HG02981 (cell line): Measurements from ENCODE around the gene TTLL11.

Experiments used
- ATAC-seq: cut with Tn5 transposase; IDR thresholded peaks from one replicate; pipeline ENCODE4 v1.9.1; 2021; ENCODE audit warnings: mild to moderate bottlenecking, moderate library complexity; ENCODE audit not compliant: unreplicated experiment

The TTLL11 gene

DNA sequence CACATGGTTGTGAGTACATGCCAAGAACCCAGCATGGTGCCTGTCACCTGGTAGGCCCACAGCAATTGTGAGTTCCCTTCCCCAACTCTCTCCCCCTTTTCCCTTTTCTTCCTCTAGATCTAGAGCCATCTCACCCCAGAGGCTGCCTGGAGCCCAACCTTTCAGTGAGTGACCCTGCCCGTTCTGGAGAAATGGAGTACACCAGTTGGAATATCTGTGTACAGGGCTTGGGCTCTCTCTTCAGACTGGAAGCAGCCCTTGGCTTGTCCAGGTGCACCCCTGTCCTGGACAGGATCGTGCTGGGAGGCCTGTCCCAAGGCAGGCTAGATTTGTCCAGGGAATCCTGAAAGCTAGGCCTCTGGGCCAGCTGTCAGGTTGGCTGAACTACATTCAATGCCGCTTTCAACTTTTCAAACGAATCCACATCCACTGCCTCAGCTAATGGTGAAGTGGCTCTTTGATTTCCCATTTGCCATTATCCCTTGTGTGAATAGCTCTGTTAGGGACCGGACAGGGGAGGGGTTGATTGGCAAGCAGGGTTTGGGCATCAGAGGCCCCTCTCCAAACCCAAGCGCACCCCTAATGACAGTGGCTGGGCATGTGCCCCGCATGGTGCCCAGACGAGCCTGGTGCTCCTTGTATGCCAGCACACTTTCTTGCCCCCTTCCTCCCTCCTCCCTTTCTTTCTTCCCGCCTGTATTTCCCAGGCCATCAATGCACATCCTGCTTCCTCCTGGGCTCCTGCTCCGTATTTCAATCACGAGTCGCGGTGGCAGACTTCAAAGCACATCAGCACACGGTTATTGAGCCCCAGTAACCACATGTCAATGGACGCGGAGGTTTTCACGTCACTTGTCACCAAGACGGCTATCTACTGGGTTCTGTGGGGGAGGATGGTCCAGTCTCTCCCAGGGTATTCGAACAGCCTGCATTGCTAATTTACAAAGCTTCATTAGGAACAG lies 230.5 kb downstream of the TTLL11 start:
- no peak for ATAC-seq

DNA sequence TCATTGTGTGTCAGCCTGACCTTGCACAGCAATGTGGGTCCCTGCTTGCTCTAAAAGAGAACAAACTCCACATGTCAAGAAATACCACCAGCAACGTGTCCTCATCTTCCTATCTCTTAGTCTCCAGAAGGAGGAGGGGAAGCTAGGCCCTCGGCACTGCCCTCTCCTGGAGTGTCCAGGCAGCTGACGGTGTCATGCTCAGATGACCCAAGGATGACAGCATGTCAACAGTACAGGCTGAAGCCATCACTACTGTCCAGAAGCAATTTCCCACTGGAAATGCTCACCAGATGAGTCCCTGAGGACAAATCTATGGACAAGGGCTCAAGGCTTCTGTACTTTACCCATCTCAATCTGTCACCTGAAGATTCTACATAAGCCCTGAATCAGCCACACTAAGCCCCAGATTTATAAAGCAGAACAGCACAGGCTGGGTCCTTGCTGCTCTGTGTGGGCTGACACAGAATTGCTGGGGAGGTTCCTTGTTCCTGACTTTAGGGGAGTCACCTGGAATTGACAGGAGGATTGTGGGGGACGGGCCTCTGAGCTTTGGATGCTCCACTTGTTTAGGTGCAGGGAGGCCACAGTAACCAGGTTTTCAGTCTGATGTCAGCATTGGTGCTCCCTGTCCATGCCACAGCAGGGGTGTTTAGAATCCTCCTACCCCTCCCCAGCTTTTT lies 231.5 kb downstream of the TTLL11 start:
- no peak for ATAC-seq

DNA sequence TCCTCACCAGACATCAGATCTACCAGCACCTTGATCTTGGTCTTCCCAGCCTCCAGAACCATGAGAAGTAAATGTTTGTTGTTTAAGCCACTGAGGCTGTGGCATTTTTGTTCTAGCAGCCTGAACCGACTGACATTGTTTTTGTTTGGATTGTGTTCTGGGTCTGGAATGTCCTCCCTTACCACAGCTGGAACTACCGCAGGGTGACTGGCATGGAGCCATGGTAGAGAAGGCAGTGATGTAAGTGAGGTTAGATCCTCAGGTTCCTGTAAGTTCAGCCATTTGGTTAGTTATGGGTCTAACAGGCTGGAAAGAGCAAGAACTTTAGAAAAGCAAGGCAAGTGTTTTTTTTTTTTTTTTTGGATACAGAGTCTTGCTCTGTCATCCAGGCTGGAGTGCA lies 232.4 kb downstream of the TTLL11 start:
- no peak for ATAC-seq

DNA sequence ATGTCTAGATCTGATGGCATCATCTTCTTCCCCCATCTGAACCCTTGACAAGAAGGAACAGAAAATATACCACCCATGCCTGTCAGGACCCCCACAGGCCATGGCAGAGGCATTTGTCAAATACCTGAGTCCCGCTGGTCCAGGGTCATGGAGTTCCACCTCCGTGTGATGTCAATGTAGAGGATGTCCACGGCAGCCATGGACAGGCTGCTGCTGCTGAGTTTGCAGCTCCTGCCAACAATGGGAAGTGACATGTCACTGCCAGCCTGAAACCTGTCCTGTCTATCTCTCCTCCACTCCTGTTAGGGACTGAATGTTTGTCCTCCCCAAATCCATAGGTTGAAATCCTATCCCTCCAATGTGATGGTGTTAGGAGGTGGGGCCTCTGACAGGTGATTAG lies 232.9 kb downstream of the TTLL11 start:
- ATAC-seq: no peak

DNA sequence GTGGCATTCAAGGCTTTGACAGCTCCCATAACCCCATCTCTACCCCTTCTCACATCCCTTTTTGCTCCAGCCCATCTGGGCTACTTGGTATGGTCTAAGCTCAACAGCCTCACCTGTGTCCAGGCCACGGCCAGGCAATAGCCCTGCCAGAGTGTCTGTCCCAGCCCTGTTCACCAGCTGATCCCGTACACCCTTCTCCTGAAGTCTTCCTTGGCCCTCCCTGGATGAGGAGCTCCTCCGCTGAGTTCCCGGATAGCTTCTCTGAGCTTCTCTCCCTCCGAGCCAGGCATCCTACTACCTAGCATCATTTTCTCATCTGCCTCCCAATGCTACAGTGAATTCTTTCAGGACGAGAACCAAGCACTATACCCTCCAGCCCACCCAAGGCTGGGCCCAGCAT lies 233.5 kb downstream of the TTLL11 start:
- no peak for ATAC-seq

DNA sequence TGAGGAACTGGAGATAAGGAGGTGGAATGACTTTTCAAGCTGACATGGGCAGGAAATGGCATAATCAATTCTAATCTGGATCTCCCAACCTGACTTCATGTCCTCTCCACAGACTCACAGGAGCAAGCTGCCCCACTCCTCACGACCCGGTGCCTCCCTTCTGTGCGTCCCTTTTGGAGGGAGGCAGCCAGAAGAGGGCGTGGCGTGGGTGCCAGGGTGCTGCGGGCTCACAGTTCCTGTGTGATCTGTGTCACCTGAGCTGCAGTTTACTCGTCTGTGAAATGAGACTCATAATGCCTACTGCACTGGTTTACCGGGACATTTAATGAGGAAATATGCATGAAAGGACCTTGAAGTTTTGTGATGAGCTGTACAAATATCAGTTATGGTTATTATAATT lies 234.3 kb downstream of the TTLL11 start:
- ATAC-seq: no peak

DNA sequence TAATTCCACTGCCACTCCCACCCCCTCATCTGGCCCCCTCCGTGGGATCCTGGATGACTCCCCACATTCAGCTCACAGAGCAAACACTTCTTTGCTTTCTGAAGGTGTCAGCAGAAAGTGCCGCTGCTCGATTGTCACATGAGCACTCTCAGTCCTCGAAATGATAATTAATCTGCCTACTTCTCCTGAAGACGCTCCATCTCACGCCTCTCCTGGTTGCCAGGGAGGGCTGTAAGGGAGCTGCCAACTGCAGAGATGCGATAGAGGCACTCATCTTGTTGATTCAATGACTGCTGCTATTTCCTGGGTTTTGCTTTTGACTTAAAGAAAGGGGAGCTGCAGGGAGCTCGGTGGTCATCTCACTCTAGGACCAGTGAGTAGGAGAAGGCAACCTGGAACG lies 235.2 kb downstream of the TTLL11 start:
- no peak for ATAC-seq

DNA sequence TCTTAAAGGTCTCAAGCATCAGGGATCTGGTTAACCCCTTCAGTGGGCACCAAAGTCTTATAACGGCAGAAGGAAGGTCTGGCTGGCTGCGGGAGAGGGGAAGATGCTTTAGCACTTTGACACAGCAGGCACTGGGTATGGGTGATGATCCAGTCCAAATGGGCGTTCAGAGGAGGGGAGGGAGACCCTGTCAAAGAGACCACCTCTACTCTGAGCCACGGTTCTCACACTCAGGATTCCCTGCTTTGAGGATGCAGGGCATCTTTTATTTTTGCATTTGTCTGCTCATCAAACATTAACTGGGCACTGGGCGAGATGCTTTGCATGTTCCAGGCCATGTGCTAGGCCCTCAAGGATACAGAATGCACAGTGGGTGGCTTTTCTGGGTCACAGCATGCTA lies 237.6 kb downstream of the TTLL11 start:
- no peak for ATAC-seq

DNA sequence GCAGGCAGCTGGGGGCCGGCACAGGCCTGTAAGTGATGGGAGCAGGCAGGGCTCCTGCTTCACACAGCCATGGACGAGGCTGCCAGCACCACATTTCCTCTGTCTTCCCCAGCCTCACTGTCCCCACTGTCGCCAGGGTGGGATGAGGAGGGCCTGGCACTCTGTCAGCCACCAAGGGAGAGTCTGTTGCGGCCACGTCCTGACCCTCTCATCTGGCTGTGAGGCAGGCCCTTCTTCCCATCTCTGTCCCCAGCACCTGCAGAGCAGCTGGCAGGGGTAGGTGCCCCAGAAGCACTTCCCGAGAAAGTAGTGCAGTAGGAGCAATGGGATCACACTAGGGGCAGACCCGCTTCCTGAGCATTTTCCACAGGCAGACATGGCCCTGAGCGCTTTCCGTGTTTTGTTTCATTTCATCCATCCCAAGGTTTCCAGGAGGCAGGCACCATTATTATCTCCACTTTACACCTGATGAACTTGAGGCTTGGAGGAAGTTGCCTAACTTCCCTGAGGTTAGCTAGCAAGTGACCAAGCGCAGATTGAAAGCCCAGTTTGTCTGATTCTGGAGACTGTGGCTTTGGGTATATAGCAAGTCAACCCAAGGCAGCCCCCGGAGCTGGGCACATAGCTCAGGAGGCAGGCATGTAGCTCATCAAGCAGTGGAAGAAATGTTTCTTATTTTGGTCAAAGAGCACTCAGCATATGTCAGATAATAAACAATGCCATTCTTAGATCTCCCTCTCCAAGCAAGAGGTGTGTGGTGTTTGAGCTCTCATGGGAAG lies 239.3 kb downstream of the TTLL11 start:
- ATAC-seq: no peak

DNA sequence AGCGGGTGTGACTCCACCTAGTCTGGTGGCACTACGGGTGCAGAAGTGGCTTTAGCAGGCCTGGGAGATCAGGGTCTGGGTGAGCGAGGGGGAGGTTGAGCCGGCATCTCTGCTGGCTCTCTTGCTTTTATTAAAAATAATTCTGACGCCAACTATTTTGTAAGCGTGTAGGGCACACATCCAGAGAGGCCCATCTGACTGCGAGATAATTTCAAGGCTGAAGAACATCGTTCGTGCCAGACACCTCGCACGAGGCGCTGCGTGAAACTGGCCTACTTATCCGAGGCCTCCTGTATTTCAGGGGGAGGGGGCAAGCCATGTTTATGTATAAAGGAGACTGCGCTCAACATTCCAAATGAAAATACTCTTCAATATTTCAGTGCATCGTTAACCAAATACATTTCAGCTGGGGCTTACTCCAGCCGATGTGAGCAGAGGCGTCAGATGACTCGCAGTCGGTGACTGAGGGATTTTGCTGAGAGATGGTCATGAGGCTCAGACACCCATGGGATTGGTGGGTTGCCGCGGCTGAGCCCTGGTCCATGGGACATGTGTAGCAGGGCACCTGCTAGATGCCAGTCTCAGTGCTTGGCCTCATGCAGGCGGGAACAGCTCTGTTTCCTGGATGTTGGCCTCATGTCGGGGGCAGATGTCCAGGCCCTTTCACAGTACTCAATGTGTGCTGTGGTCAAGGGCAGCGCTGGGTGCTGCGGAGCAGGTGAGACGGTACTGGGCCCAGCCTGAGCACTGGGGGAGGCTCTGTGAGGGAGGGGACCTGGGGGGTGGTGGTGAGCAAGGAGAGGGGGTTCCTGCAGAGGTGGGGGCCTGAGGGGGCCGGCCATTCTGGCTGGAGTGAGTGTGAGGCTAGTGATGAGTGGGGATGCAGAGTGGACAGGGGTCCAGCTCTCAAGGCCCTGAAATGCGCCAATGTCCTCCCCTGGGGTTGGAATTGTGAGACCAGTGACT lies 240.2 kb downstream of the TTLL11 start:
- ATAC-seq: no peak

DNA sequence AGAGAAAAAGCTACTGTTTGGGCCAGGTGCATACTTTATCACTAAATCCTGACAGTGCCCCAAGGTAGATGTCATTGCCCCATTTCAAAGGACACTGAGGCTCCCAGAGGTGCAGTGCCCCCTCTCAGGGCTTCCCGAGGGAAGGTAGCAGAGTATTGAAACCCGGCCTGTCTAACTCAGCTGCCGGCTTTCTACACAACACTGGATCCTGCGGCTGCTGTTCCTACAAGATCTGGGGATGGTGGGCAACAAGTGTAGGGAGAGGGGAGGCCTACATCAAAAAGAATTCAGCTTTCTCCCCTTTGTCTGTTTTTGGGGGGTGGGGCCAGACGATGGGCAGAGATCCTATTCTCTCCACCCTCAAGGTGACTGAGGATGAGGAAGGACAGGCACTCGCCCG lies 240.9 kb downstream of the TTLL11 start:
- ATAC-seq: no peak

DNA sequence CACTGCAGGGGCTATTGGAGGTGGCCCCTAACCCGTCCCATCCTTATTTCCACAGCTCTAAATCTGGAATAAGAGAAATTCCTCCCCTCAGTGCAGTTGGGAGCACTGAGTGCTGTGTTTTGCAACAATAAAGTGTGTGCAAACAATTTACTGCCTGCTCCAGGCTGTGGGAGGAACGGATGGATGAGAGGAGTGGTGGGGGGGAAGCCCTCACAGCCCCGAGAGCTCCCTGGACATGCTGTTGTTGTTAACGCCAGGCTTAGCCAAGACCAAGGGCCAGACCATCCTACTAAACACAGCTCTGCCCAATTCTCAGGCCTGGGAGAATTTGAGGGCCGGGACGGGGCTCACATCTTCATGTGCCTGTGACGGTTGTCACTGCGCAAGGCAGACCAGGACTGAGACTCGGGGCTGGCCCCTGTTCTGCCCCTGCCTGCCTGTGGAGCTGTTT lies 241.4 kb downstream of the TTLL11 start:
- ATAC-seq: no peak

DNA sequence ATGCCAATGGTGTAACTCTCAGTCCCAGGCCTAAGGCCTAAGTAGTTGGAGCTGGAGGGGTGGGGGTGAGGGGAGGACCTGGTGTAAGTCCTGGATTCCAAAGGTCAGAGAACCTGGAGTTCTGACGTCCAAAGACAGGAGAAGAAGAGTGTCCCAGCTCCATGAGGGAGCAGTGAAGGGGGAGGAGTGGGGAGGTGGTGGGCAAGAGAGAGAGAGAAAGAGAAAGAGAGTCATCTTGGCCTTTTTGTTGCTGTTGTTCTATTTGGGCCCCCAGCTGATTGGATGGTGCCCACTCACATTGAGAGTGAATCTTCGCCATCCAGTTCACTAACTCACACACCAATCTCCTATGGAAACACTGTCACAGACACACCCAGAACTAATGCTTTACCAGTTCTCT lies 242.7 kb downstream of the TTLL11 start:
- ATAC-seq: no peak

DNA sequence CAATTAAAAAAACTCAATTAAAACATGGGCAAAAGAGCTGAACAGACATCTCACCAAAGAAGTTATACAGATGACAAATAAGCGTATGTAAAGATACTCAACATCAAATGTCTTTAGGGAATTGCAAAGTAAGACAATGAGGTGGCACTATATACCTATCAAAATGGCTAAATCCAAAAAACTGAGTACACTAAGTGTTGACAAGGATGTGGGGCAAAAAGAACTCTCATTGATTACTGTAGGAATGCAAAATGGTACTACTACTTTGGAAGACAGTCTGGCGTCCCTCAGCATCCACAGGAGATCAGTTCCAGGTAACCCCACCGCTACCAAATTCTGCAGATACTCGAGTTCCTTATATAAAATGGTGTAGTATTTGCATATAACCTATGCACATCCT lies 243.6 kb downstream of the TTLL11 start:
- no peak for ATAC-seq

DNA sequence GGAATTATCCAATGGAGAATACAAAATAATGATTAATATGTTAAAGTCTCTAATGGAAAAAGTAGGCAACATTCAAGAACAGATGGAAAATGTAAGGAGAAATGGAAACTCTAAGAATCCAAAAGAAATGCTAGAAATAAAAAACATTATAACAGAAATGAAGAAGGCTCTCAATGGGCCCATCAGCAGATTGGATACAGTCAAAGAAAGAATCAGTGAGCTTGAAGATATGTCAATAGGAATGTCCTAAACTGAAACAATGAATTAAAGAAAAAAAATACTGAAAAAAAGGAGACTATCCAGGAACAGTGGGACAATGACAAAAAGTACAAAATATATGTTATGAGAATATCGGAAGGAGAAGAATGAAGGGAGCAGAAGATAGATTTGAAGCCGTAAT lies 248.5 kb downstream of the TTLL11 start:
- ATAC-seq: no peak

DNA sequence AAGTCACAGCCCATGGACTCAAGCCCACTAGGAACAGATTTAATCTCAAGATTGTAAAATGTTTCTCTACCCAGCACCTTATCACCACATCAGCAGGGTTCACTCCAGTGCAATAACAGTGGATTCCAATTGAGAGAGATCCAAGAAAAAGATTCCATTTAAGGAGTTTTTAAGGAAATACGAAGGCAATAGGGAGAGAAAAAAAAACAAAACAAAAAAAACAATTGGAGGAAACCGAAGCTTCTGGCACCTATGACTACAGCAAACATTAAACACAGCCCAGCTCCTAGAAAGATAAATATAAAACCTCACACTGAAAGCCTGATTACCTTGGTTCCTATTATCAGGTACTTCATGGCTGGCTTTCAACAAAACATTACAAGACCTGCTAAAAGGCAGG lies 249.0 kb downstream of the TTLL11 start:
- no peak for ATAC-seq

DNA sequence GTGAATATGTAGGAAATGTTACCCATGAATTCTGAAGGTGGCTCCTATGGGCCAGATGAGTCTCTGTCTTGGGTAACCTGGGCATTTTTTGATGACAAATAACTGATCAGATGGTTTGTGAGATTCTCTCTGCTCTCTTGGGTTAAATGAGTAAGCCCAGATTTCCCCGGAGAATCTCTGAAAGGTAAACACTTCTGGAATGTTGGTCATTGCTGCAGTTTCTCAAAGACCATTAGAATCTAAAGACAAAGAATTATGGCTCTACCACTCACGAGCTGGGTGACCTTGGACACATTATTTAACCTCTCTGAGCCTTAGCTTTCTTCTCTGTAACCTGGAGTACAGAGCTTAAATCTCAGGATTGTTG lies 250.5 kb downstream of the TTLL11 start:
- no peak for ATAC-seq

DNA sequence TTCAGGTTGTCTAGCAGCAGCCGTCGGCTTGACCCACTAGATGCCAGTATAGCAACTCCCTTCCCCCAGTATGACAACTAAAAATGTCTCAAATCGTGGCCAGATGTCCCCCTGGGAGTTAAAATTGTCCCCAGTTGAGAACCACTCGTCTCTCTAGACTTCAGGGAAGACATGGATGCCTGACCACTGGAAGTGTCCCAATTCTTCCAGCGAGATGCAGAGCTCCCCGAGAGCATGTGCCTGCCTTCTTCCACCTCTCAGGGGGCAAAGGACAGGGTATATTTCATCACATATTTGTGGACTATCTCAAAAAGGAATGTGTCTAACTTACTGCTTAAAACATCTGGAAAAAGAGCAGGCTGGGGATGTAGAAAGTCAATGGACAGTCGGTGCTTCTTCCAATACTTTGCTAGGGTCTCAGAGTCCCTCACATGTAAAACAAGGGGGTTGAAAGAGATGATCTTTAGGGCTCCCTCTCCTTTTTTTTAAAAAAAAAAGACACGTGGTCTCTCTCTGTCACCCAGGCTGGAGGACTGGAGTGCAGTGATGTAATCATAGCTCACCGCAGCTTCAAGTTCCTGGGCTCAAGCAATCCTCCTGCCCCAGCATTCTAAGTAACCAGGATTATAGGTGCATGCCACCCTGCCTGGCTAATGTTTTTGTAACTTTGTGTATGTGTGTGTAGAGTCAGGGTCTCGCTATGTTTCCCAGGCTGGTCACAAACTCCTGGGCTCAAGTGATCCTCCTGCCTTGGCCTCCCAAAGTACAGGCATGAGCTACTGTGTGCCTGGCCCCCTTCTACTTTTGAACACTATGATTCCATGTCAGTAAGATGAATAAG lies 251.1 kb downstream of the TTLL11 start:
- ATAC-seq: no peak
